Uterus (tissue), 4 donors: ENCODE results near the gene LDB3. TPM values are rescaled to one million over a fixed set of nuclear protein-coding genes. Genes with fewer than 3 reads are reported as not detected.

Experiments
- DNase-seq, 2 donors: peaks; one replicate each; pipeline ENCODE4 v3.0.0-alpha.2; 2019 to 2020
- H3K27ac ChIP-seq, 2 donors: fragments of 200-600 bp; sonication (generic); 1 replicate in 1 of 2; 2 replicates in 1 of 2; pipeline ENCODE4 v1.5.1; 2016 to 2018
- H3K27me3 ChIP-seq, 2 donors: fragments of 200-600 bp; sonication (generic); one replicate each; pipeline ENCODE4 v1.5.1; 2018 to 2019; ENCODE audit warnings: control low read depth in 1 of 2
- H3K36me3 ChIP-seq, 2 donors: fragments of 200-600 bp; sonication (generic); one replicate each; pipeline ENCODE4 v1.5.1; 2019; ENCODE audit warnings: control low read depth in 1 of 2
- H3K4me1 ChIP-seq, 2 donors: fragments of 200-600 bp; sonication (generic); one replicate each; pipeline ENCODE4 v1.5.1; 2018 to 2019; ENCODE audit warnings: control low read depth in 1 of 2
- H3K4me3 ChIP-seq, 2 donors: fragments of 200-600 bp; sonication (generic); 1 replicate in 1 of 2; 2 replicates in 1 of 2; pipeline ENCODE4 v1.5.1; 2018 to 2019; ENCODE audit warnings: mild to moderate bottlenecking in 1 of 2
- H3K9me3 ChIP-seq, 2 donors: fragments of 200-600 bp; sonication (generic); one replicate each; pipeline ENCODE4 v1.5.1; 2019; ENCODE audit warnings: control low read depth in 1 of 2
- POLR2A ChIP-seq, 2 donors: fragments of 450-650 bp; IDR thresholded peaks; one replicate each; pipeline ENCODE4 v1.6.1; 2016; ENCODE audit warnings: antibody characterized with exemption in 2 of 2, mild to moderate bottlenecking in 1 of 2, moderate library complexity in 1 of 2
- intact Hi-C: fragments of 100-400 bp; cut with DNase I; formaldehyde crosslinking; loops from one replicate; pipeline ENCODE4 v1.15.1; 2023; ENCODE audit warnings: low total_unique reads
- total RNA-seq, 4 donors: library from RNA; depleted of rRNA in 3 of 4; stranded (reverse); fragments of >200 nt in 3 of 4; gene quantifications; one replicate each; pipeline versions ENCODE4 v1.1.0 to v1.2.4, GENCODE V29; 2014 to 2023
- TF ChIP-seq, protein P1 (sequence below), 4 experiments: fragments of 200-600 bp in 2 of 4; fragments of 450-650 bp in 2 of 4; sonication (generic) in 2 of 4; IDR thresholded peaks; one replicate each; pipeline ENCODE4 v1.5.1; 2016 to 2019; ENCODE audit warnings: antibody characterized with exemption in 4 of 4, mild to moderate bottlenecking in 2 of 4, moderate library complexity in 1 of 4
- donor health status: DM: yes; HTN: yes; CAD: no.

LDB3 gene
- total RNA-seq, 4 donors from 2014 or later: 0.97 to 33.4 (median 4.2) TPM

DNA sequence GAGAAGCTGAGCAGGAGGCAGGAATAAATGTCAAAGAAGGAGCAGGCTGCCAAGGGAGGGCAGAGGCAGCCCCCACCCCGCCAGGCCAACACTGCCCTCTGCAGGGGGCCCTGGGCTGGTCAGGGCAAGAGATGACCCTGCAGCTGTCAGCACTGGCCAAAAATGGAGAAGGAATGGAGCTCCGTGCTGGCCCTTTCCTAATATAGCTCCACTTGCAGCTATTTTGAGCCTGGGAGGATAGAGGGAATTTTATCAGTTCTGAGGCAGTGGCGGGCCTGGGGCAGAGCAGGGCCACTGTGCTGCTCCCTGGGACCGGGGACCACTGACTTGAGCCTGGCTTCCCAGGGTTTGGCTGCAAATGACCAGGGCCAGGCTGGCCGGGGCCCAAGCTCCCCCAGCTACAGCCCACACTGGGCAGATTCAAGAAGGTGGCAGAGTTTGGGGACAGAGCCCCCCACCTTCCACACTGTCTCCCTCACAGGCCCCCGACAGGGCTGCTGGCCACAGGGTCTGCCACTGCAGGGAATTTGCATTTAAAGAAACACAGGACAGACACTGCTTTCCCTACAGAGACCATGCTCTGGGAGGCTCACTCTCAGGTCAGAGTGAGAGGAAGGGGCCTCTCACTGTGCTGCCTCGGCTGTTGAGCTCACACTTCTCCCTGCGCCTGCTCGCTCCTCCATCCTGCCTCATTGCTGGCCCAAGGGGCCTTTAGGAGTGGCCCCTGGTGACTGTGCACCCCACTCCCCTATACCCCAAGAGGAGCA lies 16.2 kb downstream of the LDB3 start:
- H3K9me3 ChIP-seq: no peaks in the 10 kb centered on the region
- no peak overlapping the region for H3K4me3 ChIP-seq
- intact Hi-C loops: no loop called here
- DNase-seq: peak; percentile 59 to 61
- no peak for TF ChIP-seq POLR2A (IDR thresholded peaks at IDR 0.05)
- TF ChIP-seq, protein P1, sequence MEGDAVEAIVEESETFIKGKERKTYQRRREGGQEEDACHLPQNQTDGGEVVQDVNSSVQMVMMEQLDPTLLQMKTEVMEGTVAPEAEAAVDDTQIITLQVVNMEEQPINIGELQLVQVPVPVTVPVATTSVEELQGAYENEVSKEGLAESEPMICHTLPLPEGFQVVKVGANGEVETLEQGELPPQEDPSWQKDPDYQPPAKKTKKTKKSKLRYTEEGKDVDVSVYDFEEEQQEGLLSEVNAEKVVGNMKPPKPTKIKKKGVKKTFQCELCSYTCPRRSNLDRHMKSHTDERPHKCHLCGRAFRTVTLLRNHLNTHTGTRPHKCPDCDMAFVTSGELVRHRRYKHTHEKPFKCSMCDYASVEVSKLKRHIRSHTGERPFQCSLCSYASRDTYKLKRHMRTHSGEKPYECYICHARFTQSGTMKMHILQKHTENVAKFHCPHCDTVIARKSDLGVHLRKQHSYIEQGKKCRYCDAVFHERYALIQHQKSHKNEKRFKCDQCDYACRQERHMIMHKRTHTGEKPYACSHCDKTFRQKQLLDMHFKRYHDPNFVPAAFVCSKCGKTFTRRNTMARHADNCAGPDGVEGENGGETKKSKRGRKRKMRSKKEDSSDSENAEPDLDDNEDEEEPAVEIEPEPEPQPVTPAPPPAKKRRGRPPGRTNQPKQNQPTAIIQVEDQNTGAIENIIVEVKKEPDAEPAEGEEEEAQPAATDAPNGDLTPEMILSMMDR (IDR thresholded peaks at IDR 0.05): peak in 3 of 4 experiments; percentile 42 to 55 (median 47)
- H3K27me3 ChIP-seq: no peaks in the 10 kb centered on the region
- peak overlapping the region; percentile 73 to 78 for H3K27ac ChIP-seq
- no peaks in the 10 kb centered on the region for H3K4me1 ChIP-seq
- H3K36me3 ChIP-seq: no peaks in the 10 kb centered on the region

DNA sequence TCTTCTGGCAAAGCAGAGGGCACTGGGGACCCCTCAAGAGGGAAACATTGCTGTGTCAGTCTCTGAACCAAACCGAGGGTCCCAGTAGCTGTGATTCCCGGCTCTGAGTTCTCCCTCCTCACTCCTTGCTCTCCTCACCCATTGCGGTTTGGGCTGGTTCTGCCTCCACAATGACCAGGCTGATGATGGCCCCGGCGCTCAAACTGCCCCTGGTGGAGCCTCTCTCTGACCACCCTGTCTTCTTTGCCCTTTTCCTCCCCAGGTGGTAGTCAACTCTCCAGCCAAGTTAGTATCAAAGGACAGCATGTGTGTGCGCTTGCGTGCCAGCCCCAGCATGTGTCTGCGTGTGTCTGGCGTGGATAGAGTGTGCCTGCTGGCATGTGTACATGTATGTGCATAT lies 17.1 kb downstream of the LDB3 start:
- no peaks in the 10 kb centered on the region for H3K9me3 ChIP-seq
- TF ChIP-seq, protein P1 (IDR thresholded peaks at IDR 0.05): no peak
- TF ChIP-seq POLR2A (IDR thresholded peaks at IDR 0.05): no peak
- no peak for DNase-seq
- H3K4me1 ChIP-seq: no peaks in the 10 kb centered on the region
- no peaks in the 10 kb centered on the region for H3K27me3 ChIP-seq
- H3K4me3 ChIP-seq: no peak overlapping the region
- intact Hi-C loops: no loop called here
- peak overlapping the region; percentile 73 to 78 for H3K27ac ChIP-seq
- H3K36me3 ChIP-seq: no peaks in the 10 kb centered on the region

DNA sequence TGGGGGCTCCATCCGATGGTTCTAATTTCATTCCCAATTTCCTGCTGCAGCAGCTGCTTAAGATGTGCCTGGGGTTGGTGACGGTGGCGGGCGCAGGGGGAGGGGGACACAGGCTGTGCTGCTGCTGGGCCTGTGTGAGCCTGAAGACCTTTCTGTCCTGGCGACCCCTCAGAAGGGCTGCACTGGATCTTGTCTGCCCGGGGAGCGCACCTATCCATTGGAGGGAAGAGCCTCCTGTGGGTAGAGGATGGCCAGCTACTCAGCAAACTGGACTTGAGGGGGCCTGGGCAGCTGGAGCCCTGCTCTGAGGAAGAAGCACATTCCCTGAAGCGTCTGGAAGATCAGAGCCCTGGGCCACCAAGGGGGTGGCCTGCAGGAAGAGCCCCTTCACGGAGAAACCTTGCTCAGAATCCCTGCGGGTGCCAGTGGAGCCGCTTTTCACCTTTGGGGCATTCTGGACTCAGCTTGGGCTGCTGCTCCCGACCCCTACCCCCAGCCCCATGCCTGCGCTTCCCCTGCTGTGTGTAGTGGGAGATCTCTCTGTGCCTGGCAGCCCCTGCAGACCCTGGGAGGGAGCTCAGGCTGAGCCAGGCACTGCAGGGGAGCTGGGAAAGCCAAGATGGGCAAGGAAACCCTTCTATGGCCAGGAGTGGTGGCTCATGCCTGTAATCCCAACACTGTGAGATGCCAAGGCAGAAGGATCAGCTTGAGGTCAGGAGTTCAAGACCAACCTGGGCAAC lies 17.8 kb downstream of the LDB3 start:
- H3K36me3 ChIP-seq: no peaks in the 10 kb centered on the region
- H3K27ac ChIP-seq: no peak overlapping the region
- no peaks in the 10 kb centered on the region for H3K4me1 ChIP-seq
- intact Hi-C loops: no loop called here
- H3K27me3 ChIP-seq: no peaks in the 10 kb centered on the region
- no peak for TF ChIP-seq POLR2A (IDR thresholded peaks at IDR 0.05)
- TF ChIP-seq, protein P1 (IDR thresholded peaks at IDR 0.05): no peak
- H3K9me3 ChIP-seq: no peaks in the 10 kb centered on the region
- no peak for DNase-seq
- H3K4me3 ChIP-seq: no peak overlapping the region

DNA sequence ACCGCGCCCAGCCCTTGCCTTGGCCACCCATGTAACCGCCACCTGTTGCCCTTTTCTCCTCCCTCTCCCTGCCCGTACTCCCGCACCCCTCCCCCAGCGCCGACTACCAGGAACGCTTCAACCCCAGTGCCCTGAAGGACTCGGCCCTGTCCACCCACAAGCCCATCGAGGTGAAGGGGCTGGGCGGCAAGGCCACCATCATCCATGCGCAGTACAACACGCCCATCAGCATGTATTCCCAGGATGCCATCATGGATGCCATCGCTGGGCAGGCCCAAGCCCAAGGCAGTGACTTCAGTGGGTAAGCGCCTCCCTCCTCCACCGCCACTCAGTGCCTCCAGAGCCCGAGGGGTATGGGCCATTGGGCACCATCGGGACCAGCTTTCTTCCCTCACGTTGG lies 18.7 kb downstream of the LDB3 start:
- no peak for DNase-seq
- TF ChIP-seq, protein P1 (IDR thresholded peaks at IDR 0.05): no peak
- TF ChIP-seq POLR2A (IDR thresholded peaks at IDR 0.05): no peak
- H3K27ac ChIP-seq: no peak overlapping the region
- intact Hi-C loops: no loop called here
- H3K4me3 ChIP-seq: no peak overlapping the region
- H3K9me3 ChIP-seq: no peaks in the 10 kb centered on the region
- no peaks in the 10 kb centered on the region for H3K27me3 ChIP-seq
- H3K36me3 ChIP-seq: no peaks in the 10 kb centered on the region
- H3K4me1 ChIP-seq: no peaks in the 10 kb centered on the region

DNA sequence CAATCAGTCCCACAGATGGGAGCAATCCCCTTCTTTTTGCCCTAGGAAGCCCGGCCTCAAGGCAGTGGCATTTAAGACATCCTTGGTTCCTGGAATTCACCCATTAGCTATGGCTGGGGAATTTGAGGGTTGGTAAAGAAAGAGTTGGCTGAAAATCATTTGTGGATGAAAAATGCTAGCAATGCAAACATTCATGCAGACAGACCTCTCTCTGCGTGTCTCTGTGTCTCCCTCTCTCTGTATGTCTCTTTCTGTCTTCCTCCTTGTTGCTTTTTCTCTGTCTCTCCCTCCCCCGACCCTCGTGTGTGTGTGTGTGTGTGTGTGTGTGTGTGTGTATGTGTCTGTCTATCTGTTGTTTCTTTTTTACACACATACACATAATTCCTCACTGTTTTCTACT lies 19.4 kb downstream of the LDB3 start:
- H3K36me3 ChIP-seq: no peaks in the 10 kb centered on the region
- TF ChIP-seq, protein P1 (IDR thresholded peaks at IDR 0.05): no peak
- TF ChIP-seq POLR2A (IDR thresholded peaks at IDR 0.05): no peak
- DNase-seq: no peak
- intact Hi-C loops: no loop called here
- H3K27me3 ChIP-seq: no peaks in the 10 kb centered on the region
- peak overlapping the region in 1 of 2 donors; percentile 9 for H3K27ac ChIP-seq
- no peaks in the 10 kb centered on the region for H3K9me3 ChIP-seq
- no peak overlapping the region for H3K4me3 ChIP-seq
- H3K4me1 ChIP-seq: no peaks in the 10 kb centered on the region
